HEK293 (cell line): ENCODE measurements around the gene NHS.

ENCODE experiments used
- CTCF ChIA-PET: fragments of 350-600 bp; formaldehyde crosslinking; extraction: SDS; loops from one replicate; lab custom pipeline; 2021; ENCODE audit warnings: antibody characterized with exemption; lab: Yijun Ruan, JAX
- POLR2A ChIA-PET: fragments of 300-600 bp; formaldehyde crosslinking; extraction: SDS; loops from one replicate; lab custom pipeline; 2020; ENCODE audit warnings: antibody characterized with exemption, inconsistent platforms; lab: Yijun Ruan, JAX
- H3K27ac ChIP-seq: fragments of 200-500 bp; sonication (Bioruptor generic); 2 replicates; pipeline ENCODE4 v1.5.1; 2014; ENCODE audit warnings: low read depth, low read length, control low read depth, inconsistent platforms; ENCODE audit errors: extremely low read depth
- H3K36me3 ChIP-seq, 2 experiments: fragments of 200-500 bp in 1 of 2; sonication (Bioruptor generic) in 1 of 2; 1 replicate in 1 of 2; 2 replicates in 1 of 2; pipeline ENCODE4 v1.5.1; 2014 to 2017; ENCODE audit warnings: inconsistent platforms in 2 of 2, low read length in 2 of 2; ENCODE audit not compliant: control insufficient read depth in 2 of 2, insufficient read depth in 1 of 2
- H3K4me1 ChIP-seq: fragments of 200-500 bp; sonication (Bioruptor generic); 2 replicates; pipeline ENCODE4 v1.5.1; 2014; ENCODE audit warnings: mild to moderate bottlenecking, low read length, inconsistent platforms; ENCODE audit not compliant: control insufficient read depth, insufficient read depth
- H3K4me3 ChIP-seq: 2 replicates; pipeline ENCODE4 v1.5.1; 2011; ENCODE audit warnings: low read depth, mild to moderate bottlenecking, control low read depth, low read length, moderate library complexity
- H3K9me3 ChIP-seq: fragments of 200-500 bp; sonication (Bioruptor generic); 2 replicates; pipeline ENCODE4 v1.5.1; 2014; ENCODE audit warnings: low read depth, low read length, inconsistent platforms; ENCODE audit not compliant: control insufficient read depth, insufficient read depth
- EGR2 ChIP-seq: fragments of 450-650 bp; formaldehyde crosslinking; IDR thresholded peaks from 2 replicates; pipeline ENCODE4 v1.5.1; 2016; ENCODE audit warnings: low read depth, missing biosample characterization, missing genetic modification characterization
- GFI1B ChIP-seq: fragments of 450-650 bp; formaldehyde crosslinking; IDR thresholded peaks from 2 replicates; pipeline ENCODE4 v1.5.1; 2016; ENCODE audit warnings: missing biosample characterization, missing genetic modification characterization
- GLI4 ChIP-seq: fragments of 450-650 bp; formaldehyde crosslinking; IDR thresholded peaks from 2 replicates; pipeline ENCODE4 v1.5.1; 2016; ENCODE audit warnings: missing biosample characterization, missing genetic modification characterization
- GLIS1 ChIP-seq: fragments of 450-650 bp; formaldehyde crosslinking; IDR thresholded peaks from 2 replicates; pipeline ENCODE4 v1.5.1; 2016; ENCODE audit warnings: missing biosample characterization, missing genetic modification characterization
- HOXC10 ChIP-seq: sonication (generic); formaldehyde crosslinking; IDR thresholded peaks from 2 replicates; pipeline ENCODE4 v1.8.1; 2023; ENCODE audit warnings: mild to moderate bottlenecking, missing genetic modification reagents
- KLF9 ChIP-seq: fragments of 450-650 bp; formaldehyde crosslinking; IDR thresholded peaks from 2 replicates; pipeline ENCODE4 v1.5.1; 2016; ENCODE audit warnings: missing biosample characterization, missing genetic modification characterization, low read depth
- SCRT1 ChIP-seq: fragments of 450-650 bp; formaldehyde crosslinking; IDR thresholded peaks from 2 replicates; pipeline ENCODE4 v1.5.1; 2016; ENCODE audit warnings: missing biosample characterization, missing genetic modification characterization, borderline replicate concordance
- TCF7L2 ChIP-seq: IDR thresholded peaks from 2 replicates; pipeline ENCODE4 v1.6.1; 2011; ENCODE audit warnings: low read depth, mild to moderate bottlenecking, inconsistent platforms, low read length, moderate library complexity, borderline replicate concordance
- ZBTB48 ChIP-seq: fragments of 450-650 bp; formaldehyde crosslinking; IDR thresholded peaks from 2 replicates; pipeline ENCODE4 v1.5.1; 2016; ENCODE audit warnings: missing biosample characterization, missing genetic modification characterization
- ZNF175 ChIP-seq: fragments of 450-650 bp; formaldehyde crosslinking; IDR thresholded peaks from 2 replicates; pipeline ENCODE4 v1.5.1; 2016; ENCODE audit warnings: missing biosample characterization, missing genetic modification characterization
- ZNF214 ChIP-seq: fragments of 450-650 bp; formaldehyde crosslinking; IDR thresholded peaks from 2 replicates; pipeline ENCODE4 v1.5.1; 2017; ENCODE audit warnings: missing biosample characterization, mild to moderate bottlenecking, missing genetic modification characterization, borderline replicate concordance
- ZNF24 ChIP-seq: fragments of 450-650 bp; formaldehyde crosslinking; IDR thresholded peaks from 2 replicates; pipeline ENCODE4 v1.5.1; 2016; ENCODE audit warnings: missing biosample characterization, missing genetic modification characterization
- ZNF37A ChIP-seq: fragments of 450-650 bp; IDR thresholded peaks from 2 replicates; pipeline ENCODE4 v1.5.1; 2018; ENCODE audit warnings: missing biosample characterization, missing genetic modification characterization
- ZNF394 ChIP-seq: fragments of 450-650 bp; formaldehyde crosslinking; IDR thresholded peaks from 2 replicates; pipeline ENCODE4 v1.5.1; 2016; ENCODE audit warnings: missing biosample characterization, missing genetic modification characterization, mild to moderate bottlenecking, moderate library complexity, borderline replicate concordance
- ZNF423 ChIP-seq: fragments of 450-650 bp; formaldehyde crosslinking; IDR thresholded peaks from 2 replicates; pipeline ENCODE4 v1.5.1; 2016; ENCODE audit warnings: missing biosample characterization, missing genetic modification characterization
- ZNF501 ChIP-seq: fragments of 450-650 bp; formaldehyde crosslinking; IDR thresholded peaks from 2 replicates; pipeline ENCODE4 v1.5.1; 2016; ENCODE audit warnings: missing biosample characterization, missing genetic modification characterization
- ZNF521 ChIP-seq: fragments of 450-650 bp; formaldehyde crosslinking; IDR thresholded peaks from 2 replicates; pipeline ENCODE4 v1.5.1; 2017; ENCODE audit warnings: missing biosample characterization, mild to moderate bottlenecking, missing genetic modification characterization
- ZNF544 ChIP-seq: fragments of 450-650 bp; formaldehyde crosslinking; IDR thresholded peaks from 2 replicates; pipeline ENCODE4 v1.5.0; 2017; ENCODE audit warnings: missing biosample characterization, missing genetic modification characterization
- ZNF558 ChIP-seq: fragments of 450-650 bp; formaldehyde crosslinking; IDR thresholded peaks from 2 replicates; pipeline ENCODE4 v1.5.1; 2016; ENCODE audit warnings: missing biosample characterization, missing genetic modification characterization
- ZNF585B ChIP-seq: fragments of 450-650 bp; formaldehyde crosslinking; IDR thresholded peaks from 2 replicates; pipeline ENCODE4 v1.5.1; 2016; ENCODE audit warnings: missing biosample characterization, missing genetic modification characterization
- ZNF610 ChIP-seq: fragments of 450-650 bp; formaldehyde crosslinking; IDR thresholded peaks from 2 replicates; pipeline ENCODE4 v1.5.1; 2016; ENCODE audit warnings: missing biosample characterization, missing genetic modification characterization, borderline replicate concordance
- ZNF623 ChIP-seq: fragments of 450-650 bp; formaldehyde crosslinking; IDR thresholded peaks from 2 replicates; pipeline ENCODE4 v1.5.1; 2016; ENCODE audit warnings: missing biosample characterization, missing genetic modification characterization
- ZNF626 ChIP-seq: fragments of 450-650 bp; sonication (Bioruptor Pico); formaldehyde crosslinking; IDR thresholded peaks from 2 replicates; pipeline ENCODE4 v1.5.1; 2018; ENCODE audit warnings: missing biosample characterization, missing genetic modification characterization, inconsistent platforms
- ZNF792 ChIP-seq: fragments of 450-650 bp; formaldehyde crosslinking; IDR thresholded peaks from 2 replicates; pipeline ENCODE4 v1.5.1; 2016; ENCODE audit warnings: missing biosample characterization, missing genetic modification characterization
- TF ChIP-seq, protein P1 (sequence below): fragments of 450-650 bp; formaldehyde crosslinking; IDR thresholded peaks from 2 replicates; pipeline ENCODE4 v1.5.1; 2016; ENCODE audit warnings: missing biosample characterization, missing genetic modification characterization
- TF ChIP-seq, protein P2 (sequence below): sonication (generic); formaldehyde crosslinking; IDR thresholded peaks from 2 replicates; pipeline ENCODE4 v1.8.1; 2022; ENCODE audit warnings: mild to moderate bottlenecking, moderate library complexity, missing genetic modification reagents
- TF ChIP-seq, protein P3 (sequence below): fragments of 450-650 bp; formaldehyde crosslinking; IDR thresholded peaks from 2 replicates; pipeline ENCODE4 v1.5.1; 2016; ENCODE audit warnings: missing biosample characterization, missing genetic modification characterization
- TF ChIP-seq, protein P4 (sequence below): fragments of 450-650 bp; formaldehyde crosslinking; IDR thresholded peaks from 2 replicates; pipeline ENCODE4 v1.5.1; 2017; ENCODE audit warnings: missing biosample characterization, mild to moderate bottlenecking, missing genetic modification characterization, moderate library complexity

The NHS gene

DNA sequence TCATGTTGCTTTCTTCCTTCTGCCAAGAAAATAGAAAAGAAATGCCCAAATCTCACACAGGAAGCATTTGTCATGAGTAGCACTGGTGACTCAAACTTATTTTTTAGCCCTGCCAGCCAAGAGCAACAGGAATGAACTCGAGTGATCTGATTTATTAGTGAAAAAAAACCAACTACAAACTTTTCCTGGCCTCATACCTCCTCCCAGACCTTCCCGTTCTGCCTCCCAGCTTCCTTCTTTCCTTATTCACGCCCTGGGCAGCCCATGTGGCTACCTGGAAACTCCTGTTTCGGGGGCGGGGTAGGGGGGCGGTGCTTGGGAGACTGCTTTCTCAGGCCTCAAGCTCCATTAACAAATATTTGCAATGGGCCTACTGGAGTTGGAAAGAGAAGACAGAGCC lies 178.5 kb downstream of the NHS start:
- no peaks in the 10 kb centered on the region; the same call in 1 of the 2 replicates for H3K4me1 ChIP-seq
- no peak overlapping the region for H3K27ac ChIP-seq
- no peaks in the 10 kb centered on the region for H3K9me3 ChIP-seq
- H3K36me3 ChIP-seq: no peaks in the 10 kb centered on the region
- CTCF ChIA-PET: no interaction called here
- TF ChIP-seq GLI4 (tag by site-specific recombination): no peak
- TF ChIP-seq, protein P1, sequence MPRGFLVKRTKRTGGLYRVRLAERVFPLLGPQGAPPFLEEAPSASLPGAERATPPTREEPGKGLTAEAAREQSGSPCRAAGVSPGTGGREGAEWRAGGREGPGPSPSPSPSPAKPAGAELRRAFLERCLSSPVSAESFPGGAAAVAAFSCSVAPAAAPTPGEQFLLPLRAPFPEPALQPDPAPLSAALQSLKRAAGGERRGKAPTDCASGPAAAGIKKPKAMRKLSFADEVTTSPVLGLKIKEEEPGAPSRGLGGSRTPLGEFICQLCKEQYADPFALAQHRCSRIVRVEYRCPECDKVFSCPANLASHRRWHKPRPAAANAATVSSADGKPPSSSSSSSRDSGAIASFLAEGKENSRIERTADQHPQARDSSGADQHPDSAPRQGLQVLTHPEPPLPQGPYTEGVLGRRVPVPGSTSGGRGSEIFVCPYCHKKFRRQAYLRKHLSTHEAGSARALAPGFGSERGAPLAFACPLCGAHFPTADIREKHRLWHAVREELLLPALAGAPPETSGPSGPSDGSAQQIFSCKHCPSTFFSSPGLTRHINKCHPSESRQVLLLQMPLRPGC (tag by site-specific recombination): no peak
- TF ChIP-seq, protein P2, sequence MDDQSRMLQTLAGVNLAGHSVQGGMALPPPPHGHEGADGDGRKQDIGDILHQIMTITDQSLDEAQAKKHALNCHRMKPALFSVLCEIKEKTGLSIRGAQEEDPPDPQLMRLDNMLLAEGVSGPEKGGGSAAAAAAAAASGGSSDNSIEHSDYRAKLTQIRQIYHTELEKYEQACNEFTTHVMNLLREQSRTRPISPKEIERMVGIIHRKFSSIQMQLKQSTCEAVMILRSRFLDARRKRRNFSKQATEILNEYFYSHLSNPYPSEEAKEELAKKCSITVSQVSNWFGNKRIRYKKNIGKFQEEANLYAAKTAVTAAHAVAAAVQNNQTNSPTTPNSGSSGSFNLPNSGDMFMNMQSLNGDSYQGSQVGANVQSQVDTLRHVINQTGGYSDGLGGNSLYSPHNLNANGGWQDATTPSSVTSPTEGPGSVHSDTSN: no peak
- no peak for TF ChIP-seq ZNF610 (tag by site-specific recombination)
- TF ChIP-seq, protein P3, sequence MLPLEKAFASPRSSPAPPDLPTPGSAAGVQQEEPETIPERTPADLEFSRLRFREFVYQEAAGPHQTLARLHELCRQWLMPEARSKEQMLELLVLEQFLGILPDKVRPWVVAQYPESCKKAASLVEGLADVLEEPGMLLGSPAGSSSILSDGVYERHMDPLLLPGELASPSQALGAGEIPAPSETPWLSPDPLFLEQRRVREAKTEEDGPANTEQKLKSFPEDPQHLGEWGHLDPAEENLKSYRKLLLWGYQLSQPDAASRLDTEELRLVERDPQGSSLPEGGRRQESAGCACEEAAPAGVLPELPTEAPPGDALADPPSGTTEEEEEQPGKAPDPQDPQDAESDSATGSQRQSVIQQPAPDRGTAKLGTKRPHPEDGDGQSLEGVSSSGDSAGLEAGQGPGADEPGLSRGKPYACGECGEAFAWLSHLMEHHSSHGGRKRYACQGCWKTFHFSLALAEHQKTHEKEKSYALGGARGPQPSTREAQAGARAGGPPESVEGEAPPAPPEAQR: no peak
- TF ChIP-seq SCRT1 (tag by site-specific recombination): no peak
- no peak for TF ChIP-seq HOXC10 (CRISPR knock-in tag)
- TF ChIP-seq, protein P4, sequence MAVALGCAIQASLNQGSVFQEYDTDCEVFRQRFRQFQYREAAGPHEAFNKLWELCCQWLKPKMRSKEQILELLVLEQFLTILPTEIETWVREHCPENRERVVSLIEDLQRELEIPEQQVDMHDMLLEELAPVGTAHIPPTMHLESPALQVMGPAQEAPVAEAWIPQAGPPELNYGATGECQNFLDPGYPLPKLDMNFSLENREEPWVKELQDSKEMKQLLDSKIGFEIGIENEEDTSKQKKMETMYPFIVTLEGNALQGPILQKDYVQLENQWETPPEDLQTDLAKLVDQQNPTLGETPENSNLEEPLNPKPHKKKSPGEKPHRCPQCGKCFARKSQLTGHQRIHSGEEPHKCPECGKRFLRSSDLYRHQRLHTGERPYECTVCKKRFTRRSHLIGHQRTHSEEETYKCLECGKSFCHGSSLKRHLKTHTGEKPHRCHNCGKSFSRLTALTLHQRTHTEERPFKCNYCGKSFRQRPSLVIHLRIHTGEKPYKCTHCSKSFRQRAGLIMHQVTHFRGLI: no peak
- TF ChIP-seq EGR2 (tag by site-specific recombination): no peak
- no peak for TF ChIP-seq ZNF175 (tag by site-specific recombination)
- no peak for TF ChIP-seq ZNF544 (tag by site-specific recombination)
- TF ChIP-seq ZNF626 (tag by site-specific recombination): no peak
- no peak for TF ChIP-seq GLIS1 (tag by site-specific recombination)
- no peak for TF ChIP-seq TCF7L2
- no peak for TF ChIP-seq ZBTB48
- no peak for TF ChIP-seq ZNF37A (tag by site-specific recombination)
- TF ChIP-seq ZNF214 (tag by site-specific recombination): no peak
- TF ChIP-seq ZNF423 (tag by site-specific recombination): no peak
- POLR2A ChIA-PET: no interaction called here
- H3K4me3 ChIP-seq: no peak overlapping the region

DNA sequence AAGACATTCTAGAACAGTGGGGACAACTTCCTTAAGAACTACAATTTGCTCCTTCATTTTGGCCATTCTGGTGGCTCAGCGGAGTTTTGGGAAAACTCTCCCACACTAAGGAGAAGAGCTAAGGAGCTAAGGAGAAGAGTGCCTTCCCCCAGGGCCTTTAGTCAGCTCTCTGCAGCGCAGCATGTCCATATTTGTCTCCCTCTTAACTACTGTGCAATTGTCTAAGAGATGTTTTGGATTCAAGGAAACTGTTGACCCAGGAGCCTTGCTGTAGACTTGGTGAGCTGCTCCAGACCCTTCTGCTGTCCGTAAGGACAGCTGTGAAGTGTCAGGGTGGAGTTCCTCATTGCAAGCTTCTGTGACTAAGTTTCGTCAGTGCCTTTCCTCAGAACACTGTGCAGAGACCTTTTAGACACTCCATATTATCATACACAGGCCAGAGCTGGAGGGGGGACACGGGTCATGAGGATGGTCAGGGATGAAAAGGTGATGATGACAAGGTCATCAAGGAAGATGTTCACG lies 179.0 kb downstream of the NHS start:
- POLR2A ChIA-PET: no interaction called here
- Histone ChIP-seq H3K9me3 (no peaks in the 10 kb centered on the region), H3K27ac (no peak overlapping the region)
- TF ChIP-seq ZNF558 (tag by site-specific recombination) (no peak), GFI1B (tag by site-specific recombination) (no peak), ZNF521 (tag by site-specific recombination) (no peak), ZNF792 (tag by site-specific recombination) (no peak), ZNF623 (tag by site-specific recombination) (no peak), ZNF585B (tag by site-specific recombination) (no peak), KLF9 (no peak), ZNF24 (tag by site-specific recombination) (no peak), ZNF501 (tag by site-specific recombination) (no peak), ZNF394 (tag by site-specific recombination) (no peak)
- TF ChIP-seq, protein P3: no peak

More for the DNA sequence above, 179.0 kb downstream of the NHS start:
- Histone ChIP-seq H3K4me1 (no peaks in the 10 kb centered on the region; the same call in 1 of the 2 replicates), H3K4me3 (no peak overlapping the region), H3K36me3 (no peaks in the 10 kb centered on the region)
- CTCF ChIA-PET: interaction anchor here (0.8 kb wide), 1 partner anchor 27 kb away, joined by 4 read pairs; no protein-coding TSS in a partner anchor
